SK-N-SH treated with all-trans-retinoic acid at 6 μM for 48 hours (cell line): ENCODE data around the gene FOXN3.

Experiments used
- ATAC-seq: fragments of 200-7000 bp; cut with Tn5 transposase; 3 replicates; pipeline ENCODE4 v1.9.1; 2020; ENCODE audit warnings: mild to moderate bottlenecking, moderate library complexity
- ARNTL ChIP-seq: fragments of 450-650 bp; formaldehyde crosslinking; IDR thresholded peaks from 2 replicates; pipeline ENCODE4 v1.5.0; 2020; ENCODE audit warnings: low read depth, mild to moderate bottlenecking, moderate library complexity, borderline replicate concordance
- CSRNP3 ChIP-seq: fragments of 250-450 bp; sonication (Bioruptor Pico); IDR thresholded peaks from 2 replicates; pipeline ENCODE4 v1.5.1; 2021; ENCODE audit warnings: mild to moderate bottlenecking, moderate library complexity
- ESRRG ChIP-seq: fragments of 250-450 bp; sonication (Bioruptor Pico); IDR thresholded peaks from 2 replicates; pipeline ENCODE4 v1.6.1; 2021; ENCODE audit warnings: mild to moderate bottlenecking
- GLIS3 ChIP-seq: fragments of 250-450 bp; sonication (Bioruptor Pico); IDR thresholded peaks from 2 replicates; pipeline ENCODE4 v1.5.0; 2020; ENCODE audit warnings: mild to moderate bottlenecking, moderate library complexity
- OSR1 ChIP-seq: fragments of 250-450 bp; sonication (Bioruptor Pico); IDR thresholded peaks from 2 replicates; pipeline ENCODE4 v1.8.0; 2022; ENCODE audit warnings: moderate library complexity, mild to moderate bottlenecking, inconsistent platforms
- PATZ1 ChIP-seq: fragments of 250-450 bp; sonication (Bioruptor Pico); IDR thresholded peaks from 2 replicates; pipeline ENCODE4 v1.8.0; 2020; ENCODE audit warnings: mild to moderate bottlenecking, moderate library complexity, borderline replicate concordance
- PPARA ChIP-seq: fragments of 250-450 bp; sonication (Bioruptor Pico); IDR thresholded peaks from 2 replicates; pipeline ENCODE4 v1.5.0; 2020; ENCODE audit warnings: mild to moderate bottlenecking, borderline replicate concordance
- RARB ChIP-seq: fragments of 250-450 bp; sonication (Bioruptor Pico); IDR thresholded peaks from 2 replicates; pipeline ENCODE4 v1.8.0; 2021; ENCODE audit warnings: mild to moderate bottlenecking, moderate library complexity
- TCF4 ChIP-seq: fragments of 250-450 bp; sonication (Bioruptor Pico); IDR thresholded peaks from 2 replicates; pipeline ENCODE4 v1.8.0; 2021; ENCODE audit warnings: mild to moderate bottlenecking, moderate library complexity, borderline replicate concordance
- TOX ChIP-seq: fragments of 250-450 bp; sonication (Bioruptor Pico); IDR thresholded peaks from 2 replicates; pipeline ENCODE4 v1.8.0; 2021; ENCODE audit warnings: mild to moderate bottlenecking, moderate library complexity, borderline replicate concordance
- ZC3H10 ChIP-seq: fragments of 250-450 bp; sonication (Bioruptor Pico); IDR thresholded peaks from 2 replicates; pipeline ENCODE4 v1.5.1; 2021; ENCODE audit warnings: mild to moderate bottlenecking, moderate library complexity
- ZFP3 ChIP-seq: fragments of 250-450 bp; sonication (Bioruptor Pico); IDR thresholded peaks from 2 replicates; pipeline ENCODE4 v1.5.0; 2020; ENCODE audit warnings: mild to moderate bottlenecking, moderate library complexity
- ZFP30 ChIP-seq: fragments of 450-650 bp; formaldehyde crosslinking; IDR thresholded peaks from 2 replicates; pipeline ENCODE4 v1.5.0; 2022; ENCODE audit warnings: mild to moderate bottlenecking, moderate library complexity
- ZNF565 ChIP-seq: fragments of 450-650 bp; formaldehyde crosslinking; conservative IDR thresholded peaks from 2 replicates; pipeline ENCODE4 v1.5.0; 2020; ENCODE audit warnings: low read depth, mild to moderate bottlenecking, moderate library complexity
- ZNF70 ChIP-seq: fragments of 450-650 bp; formaldehyde crosslinking; IDR thresholded peaks from 2 replicates; pipeline ENCODE4 v1.5.0; 2020; ENCODE audit warnings: mild to moderate bottlenecking, moderate library complexity
- TF ChIP-seq, protein P1 (sequence below): fragments of 250-450 bp; sonication (Bioruptor Pico); IDR thresholded peaks from 2 replicates; pipeline ENCODE4 v1.5.0; 2020; ENCODE audit warnings: mild to moderate bottlenecking, moderate library complexity
- TF ChIP-seq, protein P2 (sequence below): fragments of 250-450 bp; sonication (Bioruptor Pico); IDR thresholded peaks from 2 replicates; pipeline ENCODE4 v1.8.0; 2021; ENCODE audit warnings: low read depth, mild to moderate bottlenecking, moderate library complexity, borderline replicate concordance
- TF ChIP-seq, protein P3 (sequence below): fragments of 250-450 bp; sonication (Bioruptor Pico); IDR thresholded peaks from 2 replicates; pipeline ENCODE4 v1.5.1; 2020; ENCODE audit warnings: low read depth, mild to moderate bottlenecking, moderate library complexity

The FOXN3 gene

GRCh38 chr14:89350152-89350551, 66.9 kb downstream of the FOXN3 start (continued):
- TF ChIP-seq, protein P1, sequence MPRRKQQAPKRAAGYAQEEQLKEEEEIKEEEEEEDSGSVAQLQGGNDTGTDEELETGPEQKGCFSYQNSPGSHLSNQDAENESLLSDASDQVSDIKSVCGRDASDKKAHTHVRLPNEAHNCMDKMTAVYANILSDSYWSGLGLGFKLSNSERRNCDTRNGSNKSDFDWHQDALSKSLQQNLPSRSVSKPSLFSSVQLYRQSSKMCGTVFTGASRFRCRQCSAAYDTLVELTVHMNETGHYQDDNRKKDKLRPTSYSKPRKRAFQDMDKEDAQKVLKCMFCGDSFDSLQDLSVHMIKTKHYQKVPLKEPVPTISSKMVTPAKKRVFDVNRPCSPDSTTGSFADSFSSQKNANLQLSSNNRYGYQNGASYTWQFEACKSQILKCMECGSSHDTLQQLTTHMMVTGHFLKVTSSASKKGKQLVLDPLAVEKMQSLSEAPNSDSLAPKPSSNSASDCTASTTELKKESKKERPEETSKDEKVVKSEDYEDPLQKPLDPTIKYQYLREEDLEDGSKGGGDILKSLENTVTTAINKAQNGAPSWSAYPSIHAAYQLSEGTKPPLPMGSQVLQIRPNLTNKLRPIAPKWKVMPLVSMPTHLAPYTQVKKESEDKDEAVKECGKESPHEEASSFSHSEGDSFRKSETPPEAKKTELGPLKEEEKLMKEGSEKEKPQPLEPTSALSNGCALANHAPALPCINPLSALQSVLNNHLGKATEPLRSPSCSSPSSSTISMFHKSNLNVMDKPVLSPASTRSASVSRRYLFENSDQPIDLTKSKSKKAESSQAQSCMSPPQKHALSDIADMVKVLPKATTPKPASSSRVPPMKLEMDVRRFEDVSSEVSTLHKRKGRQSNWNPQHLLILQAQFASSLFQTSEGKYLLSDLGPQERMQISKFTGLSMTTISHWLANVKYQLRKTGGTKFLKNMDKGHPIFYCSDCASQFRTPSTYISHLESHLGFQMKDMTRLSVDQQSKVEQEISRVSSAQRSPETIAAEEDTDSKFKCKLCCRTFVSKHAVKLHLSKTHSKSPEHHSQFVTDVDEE (CRISPR knock-in tag): no peak
- TF ChIP-seq ZFP30: no peak
- no peak for TF ChIP-seq PPARA (CRISPR knock-in tag)
- TF ChIP-seq ESRRG (CRISPR knock-in tag): no peak
- no peak for TF ChIP-seq ZFP3 (CRISPR knock-in tag)
- TF ChIP-seq, all 23 proteins: peak for 0

GRCh38 chr14:89349171-89350008, 67.6 kb downstream of the FOXN3 start:
- ATAC-seq: no peak; the same call in 2 of the 3 replicates
- TF ChIP-seq, protein P1 (CRISPR knock-in tag): no peak
- TF ChIP-seq ARNTL (CRISPR knock-in tag) (no peak), ZNF565 (CRISPR knock-in tag) (no peak), ZC3H10 (CRISPR knock-in tag) (no peak), CSRNP3 (CRISPR knock-in tag) (no peak), ZNF70 (no peak), PATZ1 (CRISPR knock-in tag) (no peak), OSR1 (CRISPR knock-in tag) (no peak), RARB (CRISPR knock-in tag) (no peak), GLIS3 (CRISPR knock-in tag) (no peak), ZFP3 (CRISPR knock-in tag) (no peak), TCF4 (CRISPR knock-in tag) (no peak), ESRRG (CRISPR knock-in tag) (no peak), TOX (CRISPR knock-in tag) (no peak), ZFP30 (no peak), PPARA (CRISPR knock-in tag) (no peak)
- TF ChIP-seq, protein P2, sequence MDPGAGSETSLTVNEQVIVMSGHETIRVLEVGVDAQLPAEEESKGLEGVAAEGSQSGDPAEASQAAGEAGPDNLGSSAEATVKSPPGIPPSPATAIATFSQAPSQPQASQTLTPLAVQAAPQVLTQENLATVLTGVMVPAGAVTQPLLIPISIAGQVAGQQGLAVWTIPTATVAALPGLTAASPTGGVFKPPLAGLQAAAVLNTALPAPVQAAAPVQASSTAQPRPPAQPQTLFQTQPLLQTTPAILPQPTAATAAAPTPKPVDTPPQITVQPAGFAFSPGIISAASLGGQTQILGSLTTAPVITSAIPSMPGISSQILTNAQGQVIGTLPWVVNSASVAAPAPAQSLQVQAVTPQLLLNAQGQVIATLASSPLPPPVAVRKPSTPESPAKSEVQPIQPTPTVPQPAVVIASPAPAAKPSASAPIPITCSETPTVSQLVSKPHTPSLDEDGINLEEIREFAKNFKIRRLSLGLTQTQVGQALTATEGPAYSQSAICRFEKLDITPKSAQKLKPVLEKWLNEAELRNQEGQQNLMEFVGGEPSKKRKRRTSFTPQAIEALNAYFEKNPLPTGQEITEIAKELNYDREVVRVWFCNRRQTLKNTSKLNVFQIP: no peak
- TF ChIP-seq, protein P3, sequence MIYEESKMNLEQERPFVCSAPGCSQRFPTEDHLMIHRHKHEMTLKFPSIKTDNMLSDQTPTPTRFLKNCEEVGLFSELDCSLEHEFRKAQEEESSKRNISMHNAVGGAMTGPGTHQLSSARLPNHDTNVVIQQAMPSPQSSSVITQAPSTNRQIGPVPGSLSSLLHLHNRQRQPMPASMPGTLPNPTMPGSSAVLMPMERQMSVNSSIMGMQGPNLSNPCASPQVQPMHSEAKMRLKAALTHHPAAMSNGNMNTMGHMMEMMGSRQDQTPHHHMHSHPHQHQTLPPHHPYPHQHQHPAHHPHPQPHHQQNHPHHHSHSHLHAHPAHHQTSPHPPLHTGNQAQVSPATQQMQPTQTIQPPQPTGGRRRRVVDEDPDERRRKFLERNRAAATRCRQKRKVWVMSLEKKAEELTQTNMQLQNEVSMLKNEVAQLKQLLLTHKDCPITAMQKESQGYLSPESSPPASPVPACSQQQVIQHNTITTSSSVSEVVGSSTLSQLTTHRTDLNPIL: no peak
- TF ChIP-seq, all 23 proteins: peak for 0
